MM.1S (cell line): Measurements from ENCODE around the gene VAV2.

Experiments
- DNase-seq: peaks from one replicate; pipeline ENCODE4 v3.0.0-alpha.2; 2015
- H2AFZ ChIP-seq: fragments of 300-600 bp; sonication (generic); 2 replicates; pipeline ENCODE4 v1.6.0; 2016; ENCODE audit warnings: antibody characterized with exemption, low read length
- H3F3A ChIP-seq: fragments of 300-600 bp; sonication (generic); 2 replicates; pipeline ENCODE4 v1.6.1; 2016; ENCODE audit warnings: mild to moderate bottlenecking, antibody characterized with exemption, low read length, moderate library complexity, mixed read lengths; ENCODE audit not compliant: insufficient read depth
- H3K27ac ChIP-seq: fragments of 300-600 bp; sonication (generic); 2 replicates; pipeline ENCODE4 v1.5.1; 2016; ENCODE audit warnings: mild to moderate bottlenecking, low read length
- H3K27me3 ChIP-seq: fragments of 300-600 bp; sonication (generic); replicated peaks from 2 replicates; pipeline ENCODE4 v1.6.0; 2016; ENCODE audit warnings: low read length; ENCODE audit not compliant: insufficient read depth
- H3K36me3 ChIP-seq: fragments of 300-600 bp; sonication (generic); replicated peaks from 2 replicates; pipeline ENCODE4 v1.6.1; 2016; ENCODE audit warnings: mild to moderate bottlenecking, low read length, mixed read lengths; ENCODE audit not compliant: insufficient read depth
- H3K4me1 ChIP-seq: fragments of 300-600 bp; sonication (generic); 2 replicates; pipeline ENCODE4 v1.6.1; 2016; ENCODE audit warnings: low read length, mixed read lengths
- H3K4me2 ChIP-seq: fragments of 300-600 bp; sonication (generic); 2 replicates; pipeline ENCODE4 v1.6.0; 2016; ENCODE audit warnings: low read depth, low read length
- H3K4me3 ChIP-seq: fragments of 300-600 bp; sonication (generic); 2 replicates; pipeline ENCODE4 v1.5.1; 2016; ENCODE audit warnings: low read length, mixed read lengths
- H3K79me2 ChIP-seq: fragments of 300-600 bp; sonication (generic); 2 replicates; pipeline ENCODE4 v1.6.1; 2016; ENCODE audit warnings: mixed run types, low read length, mixed read lengths
- H3K9ac ChIP-seq: fragments of 300-600 bp; sonication (generic); 2 replicates; pipeline ENCODE4 v1.6.1; 2016; ENCODE audit warnings: low read length, mixed read lengths
- H3K9me2 ChIP-seq: fragments of 300-600 bp; sonication (generic); replicated peaks from 2 replicates; pipeline ENCODE4 v1.6.1; 2016; ENCODE audit warnings: mild to moderate bottlenecking, low read length, mixed read lengths; ENCODE audit not compliant: insufficient read depth
- H3K9me3 ChIP-seq: fragments of 300-600 bp; sonication (generic); replicated peaks from 2 replicates; pipeline ENCODE4 v1.6.1; 2016; ENCODE audit warnings: mild to moderate bottlenecking, low read length, mixed read lengths; ENCODE audit not compliant: insufficient read depth
- H4K20me1 ChIP-seq: fragments of 300-600 bp; sonication (generic); 2 replicates; pipeline ENCODE4 v1.6.1; 2016; ENCODE audit warnings: mild to moderate bottlenecking, low read length, moderate library complexity, mixed read lengths; ENCODE audit not compliant: insufficient read depth
- CTCF ChIP-seq: fragments of 300-600 bp; sonication (generic); IDR thresholded peaks from 2 replicates; pipeline ENCODE4 v1.5.1; 2016; ENCODE audit warnings: antibody characterized with exemption, low read length, mixed read lengths
- EZH2 ChIP-seq: fragments of 300-600 bp; sonication (generic); optimal IDR thresholded peaks from 2 replicates; pipeline ENCODE3; 2017; ENCODE audit warnings: low read depth, mild to moderate bottlenecking, antibody characterized with exemption, low read length, mixed read lengths
- EZH2phosphoT487 ChIP-seq: fragments of 300-600 bp; sonication (generic); IDR thresholded peaks from 2 replicates; pipeline ENCODE4 v1.6.1; 2018; ENCODE audit warnings: antibody characterized with exemption, low read length

Gene VAV2

GRCh38 chr9:133735415-133735775 is 256.7 kb downstream of the VAV2 start:
- Histone ChIP-seq H2AFZ (no peak overlapping the region), H4K20me1 (no peaks in the 10 kb centered on the region), H3K9ac (no peak overlapping the region), H3K4me3 (no peak overlapping the region), H3K4me1 (no peaks in the 10 kb centered on the region), H3K9me3 (no peaks in the 10 kb centered on the region), H3F3A (no peaks in the 10 kb centered on the region), H3K9me2 (no peaks in the 10 kb centered on the region), H3K79me2 (no peaks in the 10 kb centered on the region), H3K36me3 (no peaks in the 10 kb centered on the region), H3K27me3 (peaks cover 90% of the 10 kb centered on the region), H3K27ac (no peak overlapping the region), H3K4me2 (no peak overlapping the region)
- TF ChIP-seq EZH2phosphoT487 = no peak
- no peak for TF ChIP-seq CTCF
- no peak for TF ChIP-seq EZH2
- no peak for DNase-seq

- Histone ChIP-seq H3K9ac (no peak overlapping the region), H3K27ac (no peak overlapping the region), H3K36me3 (no peaks in the 10 kb centered on the region), H3K9me3 (no peaks in the 10 kb centered on the region), H2AFZ (no peak overlapping the region), H3K9me2 (no peaks in the 10 kb centered on the region), H3K79me2 (no peaks in the 10 kb centered on the region), H3F3A (no peaks in the 10 kb centered on the region), H3K4me1 (no peaks in the 10 kb centered on the region), H3K4me3 (no peak overlapping the region), H3K4me2 (no peak overlapping the region), H4K20me1 (no peaks in the 10 kb centered on the region), H3K27me3 (peaks cover 90% of the 10 kb centered on the region)
- no peak for DNase-seq
- TF ChIP-seq EZH2phosphoT487 (no peak), EZH2 (no peak), CTCF (no peak)
Observed at GRCh38 chr9:133734590-133735414, 257.3 kb downstream of the VAV2 start.

GRCh38 chr9:133733796-133734533 is 258.2 kb downstream of the VAV2 start:
- Histone ChIP-seq H3K27ac (no peak overlapping the region), H3K4me3 (no peak overlapping the region)

More at GRCh38 chr9:133733796-133734533, 258.2 kb downstream of the VAV2 start:
- Histone ChIP-seq H3K79me2 (no peaks in the 10 kb centered on the region), H3F3A (no peaks in the 10 kb centered on the region), H4K20me1 (no peaks in the 10 kb centered on the region), H3K27me3 (peaks cover 90% of the 10 kb centered on the region), H3K9ac (no peak overlapping the region), H3K4me2 (no peak overlapping the region), H3K9me2 (no peaks in the 10 kb centered on the region), H3K4me1 (no peaks in the 10 kb centered on the region), H3K9me3 (no peaks in the 10 kb centered on the region), H3K36me3 (no peaks in the 10 kb centered on the region), H2AFZ (no peak overlapping the region)
- TF ChIP-seq EZH2phosphoT487 (no peak), EZH2 (no peak), CTCF (no peak)
- no peak for DNase-seq
